GM18858 (cell line): Measurements from ENCODE around the gene ZNF292.
"Not testable (repeated sequence)": the region's sequence is repeated elsewhere in the genome, so short reads cannot be mapped to it uniquely, and the experiment has no call there.

Experiments
- ATAC-seq: cut with Tn5 transposase; IDR thresholded peaks from one replicate; pipeline ENCODE4 v1.9.1; 2021; ENCODE audit not compliant: unreplicated experiment

The ZNF292 gene

GRCh38 chr6:87157596-87157995 lies 2.2 kb downstream of the ZNF292 start:
- not testable (repeated sequence) for ATAC-seq

- no peak for ATAC-seq
These were observed 5.9 kb downstream of the ZNF292 start for GRCh38 chr6:87161299-87161698.

GRCh38 chr6:87164004-87164403 lies 8.6 kb downstream of the ZNF292 start:
- ATAC-seq, result no peak

- ATAC-seq, result no peak
These were observed 9.1 kb downstream of the ZNF292 start for GRCh38 chr6:87164506-87164905.

- ATAC-seq, result no peak
These were observed 9.8 kb downstream of the ZNF292 start for GRCh38 chr6:87165185-87165584.

- no peak for ATAC-seq
These were observed 16.7 kb downstream of the ZNF292 start for GRCh38 chr6:87171938-87172633.

GRCh38 chr6:87174078-87174579 lies 18.8 kb downstream of the ZNF292 start:
- ATAC-seq, result no peak

GRCh38 chr6:87176493-87176892 lies 21.1 kb downstream of the ZNF292 start:
- no peak for ATAC-seq

- no peak for ATAC-seq
These were observed 24.9 kb downstream of the ZNF292 start for GRCh38 chr6:87180105-87180728.

GRCh38 chr6:87181903-87182302 lies 26.5 kb downstream of the ZNF292 start:
- no peak for ATAC-seq

- peak; percentile 63 for ATAC-seq
These were observed 27.0 kb downstream of the ZNF292 start for GRCh38 chr6:87182321-87182720.

GRCh38 chr6:87182940-87183339 lies 27.6 kb downstream of the ZNF292 start:
- ATAC-seq, result peak; percentile 37

- ATAC-seq, result no peak
These were observed 28.3 kb downstream of the ZNF292 start for GRCh38 chr6:87183687-87184086.

- no peak for ATAC-seq
These were observed 29.4 kb downstream of the ZNF292 start for GRCh38 chr6:87184762-87185250.

- no peak for ATAC-seq
These were observed 41.0 kb downstream of the ZNF292 start for GRCh38 chr6:87196275-87196842.

GRCh38 chr6:87197547-87197946 lies 42.2 kb downstream of the ZNF292 start:
- ATAC-seq, result peak; percentile 89

GRCh38 chr6:87198022-87198810 lies 42.9 kb downstream of the ZNF292 start:
- peak; percentile 4 for ATAC-seq

GRCh38 chr6:87199787-87200186 lies 44.4 kb downstream of the ZNF292 start:
- no peak for ATAC-seq

- ATAC-seq, result no peak
These were observed 45.3 kb downstream of the ZNF292 start for GRCh38 chr6:87200469-87201175.

- ATAC-seq, result no peak
These were observed 48.2 kb downstream of the ZNF292 start for GRCh38 chr6:87203448-87204023.
